Inferior parietal cortex (tissue), 1 donor: ENCODE data around the gene CFDP1.
A peak's percentile ranks its signal among the peaks of the same experiment; 100 is the strongest.
"Not testable (repeated sequence)": the region's sequence is repeated elsewhere in the genome, so short reads cannot be mapped to it uniquely, and the experiment has no call there.

Experiments used
- DNase-seq: peaks from one replicate; pipeline ENCODE4 v3.0.0-alpha.2; 2016; ENCODE audit errors: extremely low spot score

Gene CFDP1

DNA sequence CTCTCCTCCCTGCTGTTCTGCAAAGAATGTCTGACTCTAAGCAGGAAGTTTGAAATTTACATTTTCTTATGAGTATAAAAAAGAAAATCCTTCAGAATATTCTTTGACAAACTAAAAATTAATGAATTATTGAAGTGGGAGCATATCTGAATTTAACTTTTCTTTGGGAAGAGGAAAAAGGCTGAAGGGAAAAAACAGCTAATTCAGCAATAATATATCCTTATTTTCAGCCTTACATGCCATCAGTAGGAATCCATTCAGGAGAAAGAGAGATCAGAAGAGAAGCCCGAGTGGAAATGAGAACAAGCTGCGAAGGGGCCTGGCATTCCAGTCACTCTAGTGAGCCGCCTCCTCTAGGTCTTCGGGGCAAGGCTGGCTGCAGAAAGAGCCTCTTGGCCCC, 140.1 kb downstream of the CFDP1 start:
- DNase-seq: no peak

DNA sequence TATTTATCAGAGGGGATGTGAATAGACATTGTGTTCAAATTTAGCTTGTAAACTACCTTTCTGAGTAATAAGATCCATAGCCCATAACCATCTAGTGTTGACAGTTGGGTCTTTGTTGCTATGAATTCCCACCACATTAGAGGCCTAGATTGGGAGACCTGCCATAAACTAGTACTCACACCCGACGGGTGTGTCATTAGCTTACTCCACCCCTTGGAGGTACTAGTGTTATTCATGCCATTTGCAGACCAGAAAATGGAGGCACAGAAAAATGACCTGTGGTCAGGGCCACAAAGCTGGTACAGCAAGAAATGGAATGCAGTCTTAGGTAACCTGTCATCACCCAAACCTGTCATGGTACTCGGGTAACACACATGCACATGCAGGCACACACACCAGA, 140.6 kb downstream of the CFDP1 start:
- no peak for DNase-seq

DNA sequence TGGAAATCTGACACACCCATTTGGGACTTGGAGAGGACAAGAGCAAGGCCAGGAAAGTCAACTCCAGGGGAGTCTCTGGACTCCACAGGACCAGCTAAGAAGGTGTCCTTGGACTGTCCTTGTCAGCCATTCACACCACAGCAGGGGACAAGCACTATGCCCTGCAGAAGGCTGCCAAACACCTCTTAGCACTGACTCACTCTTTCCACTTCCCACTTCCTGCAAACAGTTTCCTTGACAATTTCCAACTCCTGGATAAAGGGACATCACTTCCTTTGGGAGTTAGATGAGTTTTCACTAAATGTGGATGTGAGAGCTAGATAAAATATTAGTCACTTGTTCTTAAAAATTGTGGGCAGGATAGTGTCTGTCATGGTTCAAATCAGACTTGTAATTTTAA, 144.1 kb downstream of the CFDP1 start:
- DNase-seq: no peak

DNA sequence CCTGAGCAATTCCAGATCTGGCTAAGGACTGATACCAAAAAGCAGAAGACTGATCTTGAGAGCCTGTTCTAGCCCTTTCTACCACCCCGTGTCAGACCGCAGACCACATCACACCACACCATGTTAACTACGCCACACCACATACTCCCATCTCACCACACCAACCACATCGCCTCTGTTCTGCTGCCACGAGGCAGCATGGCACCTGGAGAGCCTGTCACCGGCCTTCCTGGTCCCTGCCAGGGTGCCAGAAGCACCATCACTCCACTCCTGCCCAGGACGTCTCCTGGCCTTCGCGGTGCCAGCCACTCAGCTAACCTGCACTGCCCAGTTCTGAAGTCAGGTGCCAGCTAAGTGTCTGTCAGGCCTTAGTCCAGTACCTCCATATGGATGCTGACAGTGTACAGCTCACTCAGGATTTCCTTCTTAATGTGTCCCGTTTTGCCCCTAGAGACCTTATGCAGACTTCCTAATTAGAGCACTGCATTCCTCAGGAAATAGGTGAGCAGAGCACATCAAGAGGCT, 144.6 kb downstream of the CFDP1 start:
- DNase-seq: no peak

DNA sequence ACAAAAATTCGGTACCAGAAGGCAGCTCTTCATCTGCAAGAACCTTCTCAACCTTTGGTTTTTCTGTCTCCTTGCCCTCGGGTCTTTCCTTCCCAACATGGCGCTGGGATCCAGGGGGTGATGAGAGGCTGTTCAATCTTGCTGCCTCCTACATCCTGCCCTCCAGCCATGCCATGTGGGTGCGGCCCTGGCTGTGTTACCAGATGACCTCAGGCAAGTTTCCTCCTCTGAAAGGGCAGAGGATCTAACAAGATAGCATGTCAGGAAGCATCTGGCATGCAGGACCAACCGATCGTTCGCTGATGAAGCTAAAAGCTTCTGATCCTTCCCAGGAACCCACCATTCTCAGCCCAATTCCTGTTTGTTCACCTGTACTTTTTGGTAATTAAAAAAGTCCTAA, 145.1 kb downstream of the CFDP1 start:
- no peak for DNase-seq

DNA sequence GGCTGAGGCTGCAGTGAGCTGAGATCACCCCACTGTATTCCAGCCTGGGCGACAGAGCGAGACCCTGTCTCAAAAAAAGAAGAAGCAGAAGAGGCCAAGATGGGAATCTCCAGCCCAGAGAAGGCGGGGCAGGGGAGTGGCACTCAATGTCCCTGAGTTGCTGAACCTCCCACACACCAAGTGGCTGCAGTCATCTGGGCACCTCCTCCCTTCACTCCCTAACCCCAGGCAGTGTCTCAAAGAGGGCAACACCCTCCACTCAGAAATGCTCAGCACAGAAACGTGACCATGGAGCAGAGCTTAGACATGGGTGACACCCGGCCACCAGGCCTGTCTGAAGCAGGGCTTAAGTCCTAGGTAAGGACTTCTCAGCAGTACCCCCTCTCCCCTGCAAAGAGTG, 145.6 kb downstream of the CFDP1 start:
- no peak for DNase-seq

DNA sequence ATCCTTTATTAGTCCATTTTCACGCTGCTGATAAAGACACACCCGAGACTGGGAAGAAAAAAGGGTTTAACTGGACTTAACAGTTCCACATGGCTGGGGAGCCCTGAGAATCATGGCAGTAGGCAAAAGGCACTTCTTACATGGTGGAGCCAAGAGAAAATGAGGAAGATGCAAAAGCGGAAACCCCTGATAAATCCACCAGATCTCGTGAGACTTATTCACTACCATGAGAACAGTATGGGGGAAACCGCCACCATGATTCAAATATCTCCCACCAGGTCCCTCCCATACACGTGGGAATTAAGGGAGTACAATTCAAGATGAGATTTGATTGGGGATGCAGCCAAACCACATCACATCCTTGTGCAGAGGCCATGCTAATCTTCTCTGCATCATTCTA, 146.9 kb downstream of the CFDP1 start:
- DNase-seq: no peak

DNA sequence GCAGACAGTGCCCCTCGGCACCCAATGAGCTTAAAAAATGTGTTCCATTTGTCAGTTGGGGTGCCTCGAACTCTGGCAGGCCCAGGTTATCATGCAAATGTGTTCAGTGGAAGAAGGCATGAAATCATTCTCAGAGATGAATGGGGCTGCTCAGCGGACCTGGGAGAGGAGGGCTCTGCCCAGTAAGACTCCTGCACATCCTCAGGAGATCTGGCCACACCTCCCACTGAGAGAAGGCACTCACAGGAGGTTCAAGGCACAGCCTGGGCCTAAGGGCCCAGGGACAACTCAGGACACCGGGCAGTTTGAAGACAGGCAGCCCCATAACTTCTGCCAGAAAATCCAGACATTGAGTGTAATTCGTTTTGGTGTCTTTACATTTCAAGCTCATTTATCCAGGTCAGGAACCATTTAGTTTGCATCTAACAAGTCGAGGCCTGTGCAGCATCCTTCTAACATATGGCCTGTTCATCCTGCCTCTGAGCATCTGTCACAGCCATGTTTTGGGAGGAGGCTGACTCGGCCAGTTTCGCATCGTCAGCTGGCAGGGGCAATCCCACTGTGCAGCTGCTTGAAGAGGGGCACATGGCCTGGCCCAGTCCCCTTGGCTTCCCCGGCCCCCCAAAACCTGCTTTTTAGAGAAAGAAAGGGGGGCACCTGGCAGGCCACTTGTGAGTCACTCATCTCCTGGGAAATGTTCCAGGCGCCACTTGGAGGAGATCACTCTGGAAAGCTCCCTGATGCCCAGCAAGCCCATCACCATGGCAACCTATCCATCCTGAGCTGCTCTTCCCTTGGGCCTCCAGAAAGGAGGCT, 150.6 kb downstream of the CFDP1 start:
- DNase-seq: peak; percentile 40

DNA sequence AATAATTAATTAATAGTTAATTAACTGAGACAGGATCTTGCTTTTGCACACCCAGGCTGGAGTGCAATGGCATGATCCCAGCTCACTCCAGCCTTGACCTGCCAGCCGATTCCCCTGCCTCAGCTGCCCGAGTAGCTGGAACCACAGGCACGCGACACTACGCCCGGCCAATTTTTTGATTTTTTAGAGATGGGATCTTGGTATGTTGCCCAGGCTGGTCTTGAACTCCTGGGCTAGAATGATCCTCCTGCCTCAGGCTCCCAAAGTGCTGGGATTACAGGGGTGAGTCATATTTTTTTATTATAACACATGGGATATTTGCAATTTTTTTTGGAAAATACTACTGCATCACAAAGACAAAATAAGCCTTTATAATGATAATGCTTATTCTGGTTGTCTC, 151.5 kb downstream of the CFDP1 start:
- DNase-seq: no peak

DNA sequence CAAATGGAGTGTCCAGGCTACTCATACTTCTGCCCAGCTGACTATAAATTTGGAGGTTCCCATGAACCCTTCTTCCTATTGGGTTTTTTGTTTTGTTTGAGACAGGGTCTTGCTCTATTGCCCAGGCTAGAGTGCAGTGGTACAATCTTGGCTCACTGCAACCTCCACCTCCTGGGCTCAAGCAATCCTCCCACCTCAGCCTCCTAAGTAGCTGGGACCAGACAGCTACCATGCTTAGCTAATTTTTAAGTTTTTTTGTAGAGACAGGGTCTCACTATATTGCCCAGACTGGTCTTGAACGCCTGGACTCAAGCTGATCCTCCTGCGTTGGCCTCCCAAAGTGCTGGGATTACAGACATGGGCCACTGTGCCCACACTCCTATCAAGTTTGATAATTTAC, 152.3 kb downstream of the CFDP1 start:
- DNase-seq: not testable (repeated sequence)

DNA sequence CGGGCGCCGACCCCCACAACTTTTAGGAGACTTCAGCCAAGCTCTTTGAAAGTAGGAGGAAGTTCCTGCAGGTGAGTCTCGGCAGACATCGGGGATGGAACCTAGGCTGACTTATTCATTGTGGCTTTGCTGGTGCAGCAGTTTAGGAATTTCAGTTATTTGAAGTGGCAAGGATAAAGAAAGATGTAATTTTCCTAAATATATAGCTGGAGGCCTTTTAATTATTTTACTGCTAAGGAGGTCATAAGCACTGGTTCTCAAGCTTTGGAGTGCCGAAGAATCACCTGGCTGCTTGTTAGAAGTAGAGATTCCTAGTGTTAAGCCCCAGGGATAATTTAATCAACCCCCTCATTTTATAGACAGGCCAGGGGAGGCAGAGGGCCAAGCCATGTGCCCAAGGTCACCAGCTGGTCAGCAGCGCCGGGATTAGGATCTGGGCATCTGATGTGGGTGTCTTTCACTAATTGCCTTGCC, 152.9 kb downstream of the CFDP1 start:
- no peak for DNase-seq

DNA sequence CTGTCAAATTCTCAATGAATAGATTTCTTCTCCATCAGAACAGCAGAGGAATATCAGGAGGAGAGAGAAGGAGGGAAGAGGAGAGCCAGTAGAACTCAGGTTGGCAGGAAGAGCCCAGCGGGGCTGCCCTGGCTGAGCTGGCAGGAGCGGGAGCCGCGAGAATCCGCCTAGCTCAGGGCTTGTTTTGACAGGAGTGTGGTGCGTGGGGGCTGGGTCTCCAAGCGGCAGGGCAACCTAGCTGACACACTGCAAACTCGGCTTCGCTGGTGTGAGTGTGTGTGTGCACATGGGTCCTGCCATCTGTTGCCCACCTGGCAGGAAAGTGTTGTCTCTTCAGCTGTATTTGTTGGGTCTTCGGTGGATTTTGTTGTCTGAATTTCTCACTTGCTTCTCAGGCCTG, 154.0 kb downstream of the CFDP1 start:
- no peak for DNase-seq

DNA sequence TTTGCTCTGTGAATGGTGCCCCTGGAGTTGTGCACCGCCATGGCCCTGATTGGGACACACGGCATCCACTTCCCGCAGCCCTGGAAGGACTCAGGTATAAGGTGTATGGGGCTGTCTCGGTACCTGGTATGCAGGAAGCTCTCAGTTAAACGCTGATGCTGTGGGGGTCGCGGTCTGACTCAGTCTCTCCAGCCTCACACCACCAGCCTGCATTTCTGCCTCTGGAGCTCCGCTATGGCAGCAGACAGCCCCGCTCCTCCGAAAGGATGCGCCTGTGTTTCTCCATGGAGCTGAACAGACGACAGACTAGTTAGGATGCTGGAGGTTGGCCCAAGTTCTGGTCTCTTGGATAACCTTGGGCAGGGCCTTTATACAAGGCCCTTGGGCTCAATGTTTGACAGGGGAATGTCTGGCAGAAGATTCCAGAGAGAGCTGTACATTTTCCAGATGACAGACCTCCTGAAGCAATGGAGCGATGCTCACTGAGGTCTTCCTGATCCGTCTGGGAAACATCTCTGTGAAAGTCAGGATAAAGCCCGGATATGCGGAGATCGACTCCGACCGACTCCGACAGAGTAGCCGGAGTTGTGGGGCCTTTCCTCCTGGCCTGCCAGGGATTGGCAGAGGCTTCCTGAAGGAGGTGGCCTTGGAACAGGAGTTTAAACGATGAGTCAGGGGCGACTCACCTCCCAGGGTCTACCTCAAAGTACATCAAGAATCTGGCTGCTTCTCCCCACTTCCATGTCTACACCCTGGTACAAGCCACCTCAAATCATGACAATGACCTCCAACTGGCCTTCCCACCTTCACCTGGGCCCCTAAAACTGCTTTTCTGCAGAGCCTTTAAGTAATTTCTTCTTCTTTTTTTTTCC, 160.0 kb downstream of the CFDP1 start:
- DNase-seq: no peak

DNA sequence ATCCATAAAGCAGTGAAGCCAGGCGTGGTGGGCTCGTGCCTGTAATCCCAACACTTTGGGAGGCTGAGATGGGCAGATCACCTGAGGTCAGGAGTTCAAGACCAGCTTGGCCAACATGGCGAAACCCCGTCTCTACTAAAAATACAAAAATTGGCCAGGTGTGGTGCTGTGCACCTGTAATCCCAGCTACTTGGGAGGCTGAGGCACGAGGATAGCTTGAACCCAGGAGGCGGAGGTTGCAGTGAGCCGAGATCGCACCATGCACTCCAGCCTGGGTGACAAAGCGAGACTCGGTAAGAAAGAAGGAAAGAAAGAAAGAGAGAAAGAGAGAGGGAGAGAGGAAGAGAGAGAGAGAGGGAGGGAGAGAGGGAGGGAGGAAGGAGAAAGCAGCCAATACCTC, 160.7 kb downstream of the CFDP1 start:
- not testable (repeated sequence) for DNase-seq

DNA sequence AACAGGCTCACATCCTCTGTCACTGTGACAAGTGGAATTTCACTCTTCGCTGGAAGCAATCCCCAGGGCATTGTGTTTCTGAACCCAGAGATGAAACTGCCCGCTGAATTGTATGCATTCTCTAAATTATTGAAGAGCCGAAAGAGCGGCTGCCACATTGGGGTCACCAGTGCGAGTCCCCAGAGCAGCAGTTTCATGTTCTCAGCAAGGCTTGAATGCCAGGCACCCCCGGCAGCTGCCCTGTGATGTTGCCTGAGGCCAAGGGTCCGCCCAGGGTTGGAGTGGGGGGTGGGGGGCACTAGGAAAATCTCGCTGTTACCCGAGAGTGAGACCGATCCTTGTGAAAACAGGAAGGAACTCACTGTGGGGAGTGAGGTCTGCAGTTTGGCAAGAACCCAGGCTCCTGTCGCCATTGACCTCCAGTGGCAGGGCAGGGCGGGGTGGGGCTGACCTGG, 161.2 kb downstream of the CFDP1 start:
- no peak for DNase-seq

DNA sequence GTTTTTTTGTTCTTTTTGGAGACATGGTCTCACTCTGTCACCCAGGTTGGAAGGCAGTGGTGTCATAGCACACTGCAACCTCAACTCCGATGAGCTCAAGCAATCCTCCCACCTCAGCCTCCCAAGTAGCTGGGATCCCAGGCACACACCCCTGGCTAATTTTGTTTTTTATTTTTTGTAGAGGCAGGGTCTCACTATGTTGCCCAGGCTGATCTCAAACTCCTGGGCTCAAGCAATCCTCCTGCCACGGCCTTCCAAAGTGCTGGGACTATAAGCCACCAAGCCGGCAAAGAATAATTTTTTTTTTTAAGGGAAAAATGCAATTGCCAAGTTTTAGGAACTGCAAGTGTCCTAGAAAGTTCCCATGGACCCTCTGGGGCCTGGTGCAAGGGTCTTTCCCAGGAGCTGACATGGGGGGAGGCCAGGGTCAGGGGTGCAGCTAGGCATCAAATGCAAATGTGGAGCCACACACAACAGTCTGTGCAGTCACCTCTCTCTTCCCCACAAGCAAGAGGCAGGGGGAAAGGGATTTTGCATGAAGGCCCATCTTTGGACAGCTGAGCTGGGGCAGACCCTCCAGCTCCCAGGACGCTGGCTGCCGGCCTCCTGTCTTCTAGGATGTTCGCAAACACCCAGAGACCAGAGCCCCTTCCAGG, 161.7 kb downstream of the CFDP1 start:
- no peak for DNase-seq

DNA sequence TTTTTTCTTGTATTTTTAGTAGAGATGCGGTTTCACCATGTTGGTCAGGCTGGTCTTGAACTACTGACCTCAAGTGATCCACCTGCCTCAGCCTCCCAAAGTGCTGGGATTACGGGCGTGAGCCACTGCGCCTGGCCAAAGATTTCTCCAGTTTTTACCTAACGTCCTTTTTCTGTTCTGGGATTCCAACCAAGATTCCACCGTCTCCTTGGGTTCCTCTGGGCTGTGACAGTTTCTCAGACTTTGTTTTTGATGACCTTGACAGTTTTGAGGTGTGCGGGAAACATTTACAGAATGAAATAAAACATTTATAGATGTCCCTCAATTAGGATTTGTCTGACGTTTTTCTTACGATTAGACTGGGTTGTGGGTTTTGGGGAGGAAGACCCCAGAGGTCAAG, 163.9 kb downstream of the CFDP1 start:
- DNase-seq: not testable (repeated sequence)

DNA sequence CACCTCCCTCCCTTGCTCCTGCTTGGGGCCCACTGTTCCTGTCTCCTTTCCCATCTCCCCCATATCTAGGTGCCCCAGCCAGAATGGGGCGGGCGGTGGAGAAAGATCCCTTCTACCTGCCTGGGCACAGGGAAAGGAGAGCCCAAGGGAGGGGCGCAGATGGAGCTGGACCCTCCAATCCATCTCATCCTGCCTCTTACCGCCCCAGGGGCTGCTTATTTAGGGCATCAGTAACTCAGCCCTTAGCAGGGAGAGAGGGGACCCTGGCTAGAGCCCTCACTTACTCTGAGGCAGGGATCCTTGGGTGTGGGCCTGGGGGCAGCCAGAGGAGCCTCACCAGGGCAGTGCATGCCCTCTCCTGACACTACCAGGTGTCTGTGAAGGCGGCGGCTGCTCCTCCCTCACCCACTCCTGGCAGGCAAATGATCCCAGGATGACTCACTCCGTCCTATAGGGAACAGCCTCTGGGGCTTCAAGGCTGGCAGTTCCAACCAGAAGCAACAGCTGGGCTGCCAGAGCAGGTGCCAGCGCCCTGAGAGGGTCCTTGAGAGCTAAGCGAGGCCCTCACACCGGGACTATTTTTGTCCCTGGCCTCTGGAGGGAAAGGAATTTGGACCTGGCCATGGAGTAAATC, 165.6 kb downstream of the CFDP1 start:
- DNase-seq: no peak

DNA sequence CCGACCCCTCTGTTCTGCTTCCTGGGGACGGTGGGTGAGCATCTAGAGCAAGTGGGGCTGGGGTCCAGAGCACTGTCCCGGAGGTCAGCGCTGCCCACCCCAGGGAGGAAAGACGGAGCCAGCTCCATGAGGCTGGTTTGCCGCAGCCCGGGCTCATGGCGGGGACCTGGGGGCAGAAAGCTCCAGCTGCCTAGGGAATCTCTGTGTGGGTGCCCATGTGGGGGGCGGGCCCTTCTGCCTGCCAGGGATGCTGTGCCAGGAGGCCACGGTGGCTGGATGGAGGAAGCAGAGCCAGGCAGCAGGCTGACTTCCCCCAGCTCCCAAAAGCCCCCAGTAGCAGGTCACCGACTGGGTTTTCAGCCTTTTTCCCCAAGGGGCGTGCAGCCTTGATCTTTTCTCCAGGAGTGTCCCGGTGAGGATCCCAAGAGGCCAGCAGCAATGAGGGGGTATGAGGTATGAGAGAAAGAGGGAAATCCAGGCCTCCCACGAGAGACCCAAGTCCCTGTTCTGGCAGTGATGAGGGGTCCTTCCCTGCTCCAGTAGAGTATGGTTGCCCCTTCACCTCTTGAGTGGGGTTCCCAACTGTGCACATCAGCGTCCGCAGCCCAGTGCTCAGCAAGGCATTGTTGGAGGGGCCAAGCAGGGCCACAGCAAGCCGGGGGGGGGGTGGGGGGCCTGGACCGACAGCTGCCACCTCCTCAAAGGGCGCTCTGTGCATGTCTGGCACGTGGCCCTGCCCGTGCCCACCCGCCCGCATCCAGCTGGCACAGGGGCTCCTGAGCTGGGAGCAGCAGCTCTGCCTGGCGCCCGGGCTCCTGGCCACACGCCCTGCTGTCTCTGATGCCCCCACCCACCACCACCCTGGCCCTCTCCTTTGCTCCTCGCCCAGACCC, 166.3 kb downstream of the CFDP1 start:
- DNase-seq: peak; percentile 52

DNA sequence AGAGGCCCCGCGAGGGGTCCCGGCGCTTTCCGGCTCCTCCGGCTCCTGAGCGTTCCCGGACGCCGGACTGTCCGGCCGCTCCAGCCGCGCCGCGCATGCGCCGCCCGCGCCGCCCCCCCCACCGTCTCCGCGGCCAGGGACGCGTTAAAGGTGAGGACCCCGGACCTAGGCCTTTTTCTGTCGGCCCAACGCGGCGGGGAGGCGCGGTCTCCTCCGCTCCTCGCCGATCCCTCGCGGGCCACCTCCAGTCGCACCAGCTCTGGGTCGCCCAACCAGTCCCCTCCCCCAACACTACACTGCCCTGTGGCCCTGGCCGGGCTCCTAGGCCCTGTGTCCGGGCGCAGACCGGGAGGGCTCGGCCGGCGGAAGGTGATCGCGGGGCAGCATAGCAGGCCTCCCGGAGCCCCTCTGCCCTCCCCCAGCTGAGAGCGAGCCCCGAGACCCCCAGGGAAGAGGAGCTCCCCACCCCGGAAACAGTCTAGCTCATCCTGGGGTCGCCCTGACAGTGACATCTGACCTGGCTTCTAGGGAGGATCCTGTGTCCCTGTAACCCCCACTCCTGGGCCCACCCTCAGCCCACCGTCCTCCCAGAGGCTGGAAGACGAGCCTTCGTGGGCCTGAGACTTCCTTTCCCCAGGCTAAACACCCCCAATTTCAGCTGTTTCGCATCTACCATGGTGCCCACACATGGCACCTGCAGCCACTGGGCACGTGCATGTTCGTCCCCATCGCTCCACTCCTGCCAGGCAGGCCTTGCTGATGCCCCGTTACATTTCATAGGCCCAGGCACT, 167.2 kb downstream of the CFDP1 start:
- DNase-seq: peak; percentile 71
